Measurements from ENCODE around the gene C11orf21. TPM values are rescaled to one million over a fixed set of nuclear protein-coding genes. Genes with fewer than 3 reads are reported as not detected.
"Not testable (repeated sequence)": the region's sequence is repeated elsewhere in the genome, so short reads cannot be mapped to it uniquely, and the experiment has no call there.

The C11orf21 gene
- total and polyA plus RNA-seq, 2 donors: 2.4 to 18.9 TPM

DNA sequence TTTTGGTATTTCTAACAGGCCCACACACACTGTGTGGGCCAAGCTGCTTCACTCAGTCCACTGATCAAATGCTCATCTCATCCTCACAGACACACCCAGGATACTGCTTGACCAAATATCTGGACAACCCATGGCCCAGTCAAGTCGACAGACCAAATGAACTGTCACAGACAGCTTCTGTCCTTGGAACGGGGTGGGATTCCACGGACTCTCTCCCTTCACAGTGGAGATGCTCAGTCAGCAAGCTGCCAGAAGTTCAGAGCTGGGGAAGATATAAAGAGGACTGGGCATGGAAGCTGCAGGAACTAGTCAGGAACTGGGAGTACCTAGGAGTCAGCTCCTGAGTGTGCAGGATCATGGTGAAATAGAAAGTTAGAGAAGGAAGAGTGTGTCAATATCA, 40.8 kb upstream of the C11orf21 start:
- DNase-seq (ENCODE audit: low read depth in 6 of 9, low spot score in 9 of 9): no peak
- no peaks in the 10 kb centered on the region for H3K27me3 ChIP-seq (ENCODE audit: control insufficient read depth in 2 of 2, insufficient read depth in 1 of 2, low read length in 1 of 2)
- no peak overlapping the region for H3K4me3 ChIP-seq (ENCODE audit: low read length in 2 of 2)
- H3K9me3 ChIP-seq (ENCODE audit: control insufficient read depth in 2 of 2, insufficient read depth in 1 of 2, low read length in 1 of 2): peaks cover 0 to 13% of the 10 kb centered on the region in 2 donors
- no peaks in the 10 kb centered on the region for H3K4me1 ChIP-seq (ENCODE audit: control insufficient read depth in 2 of 2, insufficient read depth in 2 of 2, low read length in 2 of 2)
- no peak overlapping the region for H3K27ac ChIP-seq (ENCODE audit: low read depth in 1 of 2, low read length in 1 of 2)
- 95% methylated on average over 3 of the region's 3 CpGs for WGBS
- no peaks in the 10 kb centered on the region for H3K36me3 ChIP-seq (ENCODE audit: control insufficient read depth in 2 of 2, insufficient read depth in 2 of 2, low read length in 1 of 2)

DNA sequence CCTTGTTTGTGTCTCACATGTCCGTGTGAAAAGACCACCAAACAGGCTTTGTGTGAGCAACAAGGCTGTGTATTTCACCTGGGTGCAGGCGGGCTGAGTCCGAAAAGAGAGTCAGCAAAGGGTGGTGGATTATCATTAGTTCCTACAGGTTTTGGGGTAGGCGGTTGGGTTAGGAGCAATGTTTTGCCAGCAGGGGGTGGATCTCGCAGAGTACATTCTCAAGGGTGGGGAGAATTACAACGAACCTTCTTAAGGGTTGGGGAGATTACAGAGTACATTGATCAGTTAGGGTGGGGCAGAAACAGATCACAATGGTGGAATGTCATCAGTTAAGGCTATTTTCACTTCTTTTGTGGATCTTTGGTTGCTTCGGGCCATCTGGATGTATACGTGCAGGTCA, 37.0 kb upstream of the C11orf21 start:
- WGBS: 83% methylated on average over 8 of the region's 8 CpGs
- not testable (repeated sequence) for H3K4me1 ChIP-seq (ENCODE audit: control insufficient read depth in 2 of 2, insufficient read depth in 2 of 2, low read length in 2 of 2); H3K27ac ChIP-seq (ENCODE audit: low read depth in 1 of 2, low read length in 1 of 2); H3K27me3 ChIP-seq (ENCODE audit: control insufficient read depth in 2 of 2, insufficient read depth in 1 of 2, low read length in 1 of 2); H3K4me3 ChIP-seq (ENCODE audit: low read length in 2 of 2); H3K36me3 ChIP-seq (ENCODE audit: control insufficient read depth in 2 of 2, insufficient read depth in 2 of 2, low read length in 1 of 2); H3K9me3 ChIP-seq (ENCODE audit: control insufficient read depth in 2 of 2, insufficient read depth in 1 of 2, low read length in 1 of 2); DNase-seq (ENCODE audit: low read depth in 6 of 9, low spot score in 9 of 9)

DNA sequence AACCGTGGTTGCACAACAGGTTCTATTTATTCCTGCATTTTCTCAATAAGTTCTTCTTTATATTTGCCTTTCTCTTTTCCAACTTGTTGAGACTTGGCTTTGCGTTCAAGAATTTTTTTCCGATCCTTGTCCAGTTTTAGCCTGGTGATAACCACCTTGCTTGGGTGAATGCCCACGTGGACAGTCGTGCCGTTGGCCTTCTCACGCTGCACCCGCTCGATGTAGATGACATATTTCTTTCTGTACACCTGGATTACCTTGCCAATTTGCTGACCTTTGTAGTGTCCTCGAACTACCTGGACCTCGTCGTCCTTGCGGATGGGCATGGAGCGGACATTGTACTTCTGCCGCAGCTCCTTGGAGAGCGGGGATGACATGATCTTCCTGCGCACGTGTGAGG, 33.6 kb upstream of the C11orf21 start:
- WGBS: 96% methylated on average over 18 of the region's 18 CpGs
- not testable (repeated sequence) for H3K4me1 ChIP-seq (ENCODE audit: control insufficient read depth in 2 of 2, insufficient read depth in 2 of 2, low read length in 2 of 2); DNase-seq (ENCODE audit: low read depth in 6 of 9, low spot score in 9 of 9)

DNA sequence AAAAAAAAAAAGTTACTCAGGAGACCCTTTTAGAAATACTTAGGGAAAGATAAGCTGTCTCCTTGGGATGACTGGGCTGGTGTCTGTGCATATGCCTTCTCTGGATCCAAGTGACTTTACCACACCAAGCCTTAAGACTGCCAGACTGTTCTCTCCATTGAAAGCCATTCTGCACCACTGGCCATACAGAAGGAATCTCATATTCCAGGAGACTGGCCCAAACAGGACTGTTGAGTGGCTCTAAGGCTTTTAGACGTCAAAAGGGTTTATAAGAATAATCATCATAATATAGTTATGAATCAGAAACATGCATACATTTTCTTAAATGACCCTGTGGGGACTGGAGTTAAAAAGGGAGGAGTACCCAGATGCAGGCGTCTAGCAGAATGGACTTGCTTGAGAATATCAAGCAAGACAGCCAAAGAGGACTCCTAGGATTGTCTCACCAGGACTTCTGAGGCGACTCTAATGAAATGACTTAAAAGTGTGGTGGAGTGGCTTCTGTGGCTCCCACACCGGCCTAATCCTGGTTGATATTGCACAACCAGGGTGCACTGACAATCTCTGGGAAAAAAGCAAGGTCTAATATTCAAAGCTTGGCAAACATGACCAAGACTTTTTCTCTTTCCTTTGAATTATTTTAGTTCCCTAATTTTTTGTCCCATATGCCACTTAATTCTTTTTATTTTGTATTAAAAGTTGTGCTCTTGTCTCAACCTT, 31.9 kb upstream of the C11orf21 start:
- H3K36me3 ChIP-seq (ENCODE audit: control insufficient read depth in 2 of 2, insufficient read depth in 2 of 2, low read length in 1 of 2); H3K27me3 ChIP-seq (ENCODE audit: control insufficient read depth in 2 of 2, insufficient read depth in 1 of 2, low read length in 1 of 2); DNase-seq (ENCODE audit: low read depth in 6 of 9, low spot score in 9 of 9); H3K27ac ChIP-seq (ENCODE audit: low read depth in 1 of 2, low read length in 1 of 2); H3K4me1 ChIP-seq (ENCODE audit: control insufficient read depth in 2 of 2, insufficient read depth in 2 of 2, low read length in 2 of 2); H3K4me3 ChIP-seq (ENCODE audit: low read length in 2 of 2): not testable (repeated sequence)
- H3K9me3 ChIP-seq (ENCODE audit: control insufficient read depth in 2 of 2, insufficient read depth in 1 of 2, low read length in 1 of 2): peaks cover 0 to 21% of the 10 kb centered on the region in 2 donors
- 99% methylated on average over 2 of the region's 4 CpGs for WGBS

More for the DNA sequence above, 33.6 kb upstream of the C11orf21 start:
- not testable (repeated sequence) for H3K4me3 ChIP-seq (ENCODE audit: low read length in 2 of 2); H3K36me3 ChIP-seq (ENCODE audit: control insufficient read depth in 2 of 2, insufficient read depth in 2 of 2, low read length in 1 of 2); H3K27ac ChIP-seq (ENCODE audit: low read depth in 1 of 2, low read length in 1 of 2); H3K27me3 ChIP-seq (ENCODE audit: control insufficient read depth in 2 of 2, insufficient read depth in 1 of 2, low read length in 1 of 2)
- peaks cover 0 to 15% of the 10 kb centered on the region in 2 donors for H3K9me3 ChIP-seq (ENCODE audit: control insufficient read depth in 2 of 2, insufficient read depth in 1 of 2, low read length in 1 of 2)

DNA sequence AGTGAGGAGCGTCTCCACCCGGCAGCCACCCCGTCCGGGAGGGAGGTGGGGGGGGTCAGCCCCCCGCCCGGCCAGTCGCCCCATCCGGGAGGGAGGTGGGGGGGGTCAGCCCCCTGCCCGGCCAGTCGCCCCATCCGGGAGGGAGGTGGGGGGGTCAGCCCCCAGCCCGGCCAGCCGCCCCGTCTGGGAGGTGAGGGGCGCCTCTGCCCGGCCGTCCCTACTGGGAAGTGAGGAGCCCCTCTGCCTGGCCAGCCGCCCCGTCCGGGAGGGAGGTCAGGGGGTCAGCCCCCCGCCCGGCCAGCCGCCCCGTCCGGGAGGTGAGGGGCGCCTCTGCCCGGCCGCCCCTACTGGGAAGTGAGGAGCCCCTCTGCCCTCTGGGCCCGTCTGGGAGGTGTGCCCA, 30.9 kb upstream of the C11orf21 start:
- DNase-seq (ENCODE audit: low read depth in 6 of 9, low spot score in 9 of 9): not testable (repeated sequence)
- 96% methylated on average over 28 of the region's 29 CpGs for WGBS

DNA sequence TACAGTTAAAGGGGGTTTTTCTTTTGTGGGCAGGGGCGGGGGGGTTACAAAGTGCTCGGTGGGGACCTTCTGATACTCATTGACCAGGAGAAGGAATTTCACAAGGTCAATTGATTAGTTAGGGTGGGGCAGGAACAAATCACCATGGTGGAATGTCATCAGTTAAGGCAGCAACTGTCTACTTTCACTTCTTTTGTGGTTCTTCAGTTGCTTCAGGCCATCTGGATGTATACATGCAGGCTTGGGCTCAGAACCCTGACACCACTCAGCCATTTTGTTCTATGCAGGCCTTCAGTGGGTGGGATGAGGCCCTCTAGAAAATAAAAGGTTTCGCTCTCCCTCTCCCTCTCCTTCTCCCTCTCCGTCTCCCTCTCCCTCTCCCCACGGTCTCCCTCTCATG, 29.7 kb upstream of the C11orf21 start:
- no peak for DNase-seq (ENCODE audit: low read depth in 6 of 9, low spot score in 9 of 9)
- peaks cover 0 to 21% of the 10 kb centered on the region in 2 donors for H3K9me3 ChIP-seq (ENCODE audit: control insufficient read depth in 2 of 2, insufficient read depth in 1 of 2, low read length in 1 of 2)
- no peaks in the 10 kb centered on the region for H3K36me3 ChIP-seq (ENCODE audit: control insufficient read depth in 2 of 2, insufficient read depth in 2 of 2, low read length in 1 of 2)
- no peak overlapping the region for H3K4me3 ChIP-seq (ENCODE audit: low read length in 2 of 2)
- no peaks in the 10 kb centered on the region for H3K4me1 ChIP-seq (ENCODE audit: control insufficient read depth in 2 of 2, insufficient read depth in 2 of 2, low read length in 2 of 2)
- 97% methylated on average over 5 of the region's 5 CpGs for WGBS
- no peak overlapping the region for H3K27ac ChIP-seq (ENCODE audit: low read depth in 1 of 2, low read length in 1 of 2)
- no peaks in the 10 kb centered on the region for H3K27me3 ChIP-seq (ENCODE audit: control insufficient read depth in 2 of 2, insufficient read depth in 1 of 2, low read length in 1 of 2)

More for the DNA sequence above, 30.9 kb upstream of the C11orf21 start:
- H3K27ac ChIP-seq (ENCODE audit: low read depth in 1 of 2, low read length in 1 of 2); H3K36me3 ChIP-seq (ENCODE audit: control insufficient read depth in 2 of 2, insufficient read depth in 2 of 2, low read length in 1 of 2); H3K4me1 ChIP-seq (ENCODE audit: control insufficient read depth in 2 of 2, insufficient read depth in 2 of 2, low read length in 2 of 2); H3K27me3 ChIP-seq (ENCODE audit: control insufficient read depth in 2 of 2, insufficient read depth in 1 of 2, low read length in 1 of 2); H3K4me3 ChIP-seq (ENCODE audit: low read length in 2 of 2): not testable (repeated sequence)
- H3K9me3 ChIP-seq (ENCODE audit: control insufficient read depth in 2 of 2, insufficient read depth in 1 of 2, low read length in 1 of 2): peaks cover 0 to 21% of the 10 kb centered on the region in 2 donors

DNA sequence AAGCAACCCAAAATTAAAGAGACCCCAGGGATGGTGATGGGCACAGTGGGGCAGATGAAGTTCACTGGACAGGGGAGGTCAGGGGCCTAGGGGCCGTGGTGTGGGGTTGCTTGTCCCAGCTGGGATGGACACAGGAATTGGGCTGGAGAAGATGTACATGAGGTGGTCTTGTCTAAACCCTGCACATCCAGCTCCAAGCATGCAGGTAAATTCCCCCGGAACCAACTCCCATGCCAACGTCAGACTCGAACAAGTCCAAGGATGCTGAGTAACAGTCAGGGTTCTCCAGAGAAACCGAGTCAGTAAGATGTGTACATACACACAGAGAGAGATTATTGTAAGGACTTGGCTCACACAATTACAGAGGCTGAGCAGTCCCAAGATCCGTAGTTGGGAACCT, 29.0 kb upstream of the C11orf21 start:
- WGBS: 97% methylated on average over 6 of the region's 6 CpGs
- no peaks in the 10 kb centered on the region for H3K27me3 ChIP-seq (ENCODE audit: control insufficient read depth in 2 of 2, insufficient read depth in 1 of 2, low read length in 1 of 2)
- peaks cover 0 to 21% of the 10 kb centered on the region in 2 donors for H3K9me3 ChIP-seq (ENCODE audit: control insufficient read depth in 2 of 2, insufficient read depth in 1 of 2, low read length in 1 of 2)
- H3K4me3 ChIP-seq (ENCODE audit: low read length in 2 of 2): no peak overlapping the region
- no peaks in the 10 kb centered on the region for H3K4me1 ChIP-seq (ENCODE audit: control insufficient read depth in 2 of 2, insufficient read depth in 2 of 2, low read length in 2 of 2)
- no peak overlapping the region for H3K27ac ChIP-seq (ENCODE audit: low read depth in 1 of 2, low read length in 1 of 2)
- no peak for DNase-seq (ENCODE audit: low read depth in 6 of 9, low spot score in 9 of 9)
- H3K36me3 ChIP-seq (ENCODE audit: control insufficient read depth in 2 of 2, insufficient read depth in 2 of 2, low read length in 1 of 2): no peaks in the 10 kb centered on the region

DNA sequence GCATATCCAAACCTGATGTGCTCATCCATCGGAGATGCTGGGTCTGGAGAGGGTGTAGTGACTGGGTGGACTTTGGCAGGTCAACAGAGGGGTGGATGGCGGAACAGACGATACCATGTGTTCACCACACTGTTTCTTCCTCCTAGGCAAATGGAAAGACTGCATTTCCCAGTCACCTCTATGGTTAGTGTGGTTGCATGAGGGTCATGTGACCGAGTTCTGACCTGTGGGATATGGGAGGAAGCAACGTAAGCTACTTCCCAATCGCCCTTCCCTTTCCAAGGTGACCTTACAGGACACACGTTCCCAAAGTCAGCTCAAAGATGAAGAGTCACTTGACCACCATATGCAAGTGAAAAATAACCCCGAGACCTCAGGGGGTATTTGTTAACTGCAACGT, 27.8 kb upstream of the C11orf21 start:
- WGBS: 90% methylated on average over 9 of the region's 9 CpGs
- H3K27ac ChIP-seq (ENCODE audit: low read depth in 1 of 2, low read length in 1 of 2): no peak overlapping the region
- H3K4me1 ChIP-seq (ENCODE audit: control insufficient read depth in 2 of 2, insufficient read depth in 2 of 2, low read length in 2 of 2): no peaks in the 10 kb centered on the region
- no peaks in the 10 kb centered on the region for H3K36me3 ChIP-seq (ENCODE audit: control insufficient read depth in 2 of 2, insufficient read depth in 2 of 2, low read length in 1 of 2)
- no peak overlapping the region for H3K4me3 ChIP-seq (ENCODE audit: low read length in 2 of 2)
- no peaks in the 10 kb centered on the region for H3K27me3 ChIP-seq (ENCODE audit: control insufficient read depth in 2 of 2, insufficient read depth in 1 of 2, low read length in 1 of 2)
- H3K9me3 ChIP-seq (ENCODE audit: control insufficient read depth in 2 of 2, insufficient read depth in 1 of 2, low read length in 1 of 2): peaks cover 0 to 21% of the 10 kb centered on the region in 2 donors
- DNase-seq (ENCODE audit: low read depth in 6 of 9, low spot score in 9 of 9): no peak

DNA sequence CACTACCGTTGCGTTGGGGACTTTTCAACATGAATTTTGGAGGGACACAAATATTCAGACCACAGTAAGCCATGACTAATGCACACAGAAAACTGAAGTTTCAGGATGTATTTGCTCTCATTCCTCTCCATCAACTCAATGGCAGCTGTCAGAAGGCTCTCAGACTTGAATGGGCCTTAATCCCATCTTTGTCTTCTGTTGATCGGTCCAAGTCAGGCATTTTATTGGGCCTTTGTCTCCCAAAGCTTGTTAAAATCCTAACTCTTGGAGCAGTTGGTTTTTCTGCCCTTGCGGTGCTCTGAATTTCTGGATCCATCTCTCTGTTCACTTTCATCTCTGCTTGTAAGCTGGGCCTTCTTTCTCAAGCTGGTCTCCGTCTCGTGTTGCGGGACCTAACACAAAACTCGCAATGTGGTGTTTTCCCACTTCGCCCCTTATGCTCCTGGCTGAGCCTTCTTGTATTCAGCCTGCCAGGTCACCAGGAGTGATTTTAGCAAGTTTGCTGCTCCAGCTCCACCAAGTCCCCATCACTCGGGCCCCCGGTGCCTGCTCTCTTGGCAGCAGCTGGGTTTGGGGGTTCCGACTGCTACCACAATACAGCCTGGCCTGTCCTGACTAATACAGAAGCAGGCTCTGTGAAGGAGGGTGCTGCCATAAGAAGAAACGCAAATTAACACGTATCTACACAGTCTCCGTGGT, 27.1 kb upstream of the C11orf21 start:
- WGBS: 96% methylated on average over 15 of the region's 15 CpGs
- H3K4me1 ChIP-seq (ENCODE audit: control insufficient read depth in 2 of 2, insufficient read depth in 2 of 2, low read length in 2 of 2): no peaks in the 10 kb centered on the region
- H3K27ac ChIP-seq (ENCODE audit: low read depth in 1 of 2, low read length in 1 of 2): no peak overlapping the region
- H3K27me3 ChIP-seq (ENCODE audit: control insufficient read depth in 2 of 2, insufficient read depth in 1 of 2, low read length in 1 of 2): no peaks in the 10 kb centered on the region
- no peak overlapping the region for H3K4me3 ChIP-seq (ENCODE audit: low read length in 2 of 2)
- no peaks in the 10 kb centered on the region for H3K36me3 ChIP-seq (ENCODE audit: control insufficient read depth in 2 of 2, insufficient read depth in 2 of 2, low read length in 1 of 2)
- H3K9me3 ChIP-seq (ENCODE audit: control insufficient read depth in 2 of 2, insufficient read depth in 1 of 2, low read length in 1 of 2): peaks cover 0 to 21% of the 10 kb centered on the region in 2 donors
- no peak for DNase-seq (ENCODE audit: low read depth in 6 of 9, low spot score in 9 of 9)

Data from thymus (tissue), 11 donors.